OCI-LY1 (cell line): ENCODE measurements around the gene DNAJB1.

Experiments
- H2AFZ ChIP-seq: fragments of 200-600 bp; sonication (generic), shearing (Covaris generic); 2 replicates; pipeline ENCODE4 v1.6.0; 2014; ENCODE audit warnings: antibody characterized with exemption, mild to moderate bottlenecking, low read length
- H3F3A ChIP-seq: fragments of 200-600 bp; sonication (generic), shearing (Covaris generic); 2 replicates; pipeline ENCODE4 v1.6.0; 2014; ENCODE audit warnings: mild to moderate bottlenecking, antibody characterized with exemption, low read length, moderate library complexity; ENCODE audit not compliant: insufficient read depth
- H3K27ac ChIP-seq: fragments of 200-600 bp; sonication (generic); 2 replicates; pipeline ENCODE4 v1.5.1; 2014; ENCODE audit warnings: low read length, mixed run types, mild to moderate bottlenecking, low read depth; ENCODE audit not compliant: poor library complexity, severe bottlenecking
- H3K27me3 ChIP-seq: fragments of 200-600 bp; sonication (generic); 2 replicates; pipeline ENCODE4 v1.6.0; 2014; ENCODE audit warnings: antibody characterized with exemption, mild to moderate bottlenecking, low read length, moderate library complexity; ENCODE audit not compliant: insufficient read depth
- H3K36me3 ChIP-seq: fragments of 200-600 bp; sonication (generic); 2 replicates; pipeline ENCODE4 v1.6.1; 2014; ENCODE audit warnings: mild to moderate bottlenecking, antibody characterized with exemption, low read length, moderate library complexity, mixed read lengths; ENCODE audit not compliant: insufficient read depth
- H3K4me1 ChIP-seq: fragments of 200-600 bp; sonication (generic); 2 replicates; pipeline ENCODE4 v1.5.1; 2014; ENCODE audit warnings: mild to moderate bottlenecking, low read length, moderate library complexity; ENCODE audit not compliant: insufficient read depth, severe bottlenecking
- H3K4me2 ChIP-seq: fragments of 200-600 bp; sonication (generic), shearing (Covaris generic); 2 replicates; pipeline ENCODE4 v1.6.1; 2014; ENCODE audit warnings: low read length
- H3K4me3 ChIP-seq: fragments of 200-600 bp; sonication (generic); 2 replicates; pipeline ENCODE4 v1.5.1; 2014; ENCODE audit warnings: low read length, low read depth, mild to moderate bottlenecking, mixed read lengths; ENCODE audit not compliant: poor library complexity, severe bottlenecking
- H3K79me2 ChIP-seq: fragments of 200-600 bp; shearing (Covaris generic); 2 replicates; pipeline ENCODE4 v1.6.1; 2016; ENCODE audit warnings: mixed run types, low read length, mixed read lengths; ENCODE audit not compliant: insufficient read depth
- H3K9ac ChIP-seq: fragments of 200-600 bp; sonication (generic), shearing (Covaris generic); 2 replicates; pipeline ENCODE4 v1.6.1; 2014; ENCODE audit warnings: mild to moderate bottlenecking, low read length, mixed read lengths
- H3K9me2 ChIP-seq: fragments of 200-600 bp; sonication (generic), shearing (Covaris generic); 2 replicates; pipeline ENCODE4 v1.6.1; 2014; ENCODE audit warnings: low read depth, mild to moderate bottlenecking, low read length, mixed read lengths
- H3K9me3 ChIP-seq: fragments of 200-600 bp; shearing (Covaris generic); 2 replicates; pipeline ENCODE4 v1.6.1; 2014; ENCODE audit warnings: low read length, mixed read lengths
- H4K20me1 ChIP-seq: fragments of 200-600 bp; sonication (generic), shearing (Covaris generic); 2 replicates; pipeline ENCODE4 v1.6.0; 2016; ENCODE audit warnings: mild to moderate bottlenecking, low read length; ENCODE audit not compliant: insufficient read depth
- EZH2 ChIP-seq: fragments of 200-600 bp; sonication (generic), shearing (Covaris generic); IDR thresholded peaks from 2 replicates; pipeline ENCODE4 v1.8.0; 2017; ENCODE audit warnings: borderline replicate concordance, mixed run types, mild to moderate bottlenecking, antibody characterized with exemption, low read length, moderate library complexity, mixed read lengths
- TF ChIP-seq, protein P1 (sequence below): fragments of 200-600 bp; sonication (generic), shearing (Covaris generic); IDR thresholded peaks from 2 replicates; pipeline ENCODE4 v1.5.1; 2017; ENCODE audit warnings: mild to moderate bottlenecking, antibody characterized with exemption, low read length, moderate library complexity, mixed read lengths

DNAJB1 gene

DNA sequence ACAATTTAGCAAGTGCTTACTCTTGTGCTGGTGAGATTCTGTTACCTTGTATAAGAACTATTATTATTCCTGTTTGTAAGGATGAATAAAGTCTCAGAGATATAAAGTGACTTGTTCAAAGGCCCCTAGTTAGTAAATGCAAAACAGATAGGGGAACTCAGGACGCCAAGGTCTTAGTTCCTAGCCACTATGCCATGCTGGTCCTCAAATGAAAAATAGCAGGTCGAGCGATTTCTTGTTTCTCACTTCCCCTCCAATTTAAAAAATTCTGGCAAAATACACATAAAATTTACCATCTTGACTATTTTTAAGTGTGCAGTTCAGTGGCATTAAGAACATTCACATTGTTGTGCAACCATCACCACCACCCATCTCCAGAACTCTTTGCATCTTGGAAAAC lies 12.3 kb upstream of the DNAJB1 start:
- Histone ChIP-seq H4K20me1 (no peaks in the 10 kb centered on the region), H3K36me3 (peaks cover 7% of the 10 kb centered on the region; the same call in 1 of the 2 replicates), H3K27ac (peak overlapping the region; percentile 5), H3K79me2 (peaks cover 34% of the 10 kb centered on the region), H2AFZ (no peak overlapping the region), H3K9me2 (no peaks in the 10 kb centered on the region), H3F3A (0 out of 2 replicates have a peak, but pooled peaks cover 5% of the 10 kb centered on the region), H3K27me3 (no peaks in the 10 kb centered on the region), H3K4me1 (peaks cover 40% of the 10 kb centered on the region), H3K4me2 (peak overlapping the region; percentile 73), H3K4me3 (peak overlapping the region; percentile 84), H3K9me3 (no peaks in the 10 kb centered on the region), H3K9ac (peak overlapping the region; percentile 79)
- TF ChIP-seq EZH2: no peak
- TF ChIP-seq, protein P1, sequence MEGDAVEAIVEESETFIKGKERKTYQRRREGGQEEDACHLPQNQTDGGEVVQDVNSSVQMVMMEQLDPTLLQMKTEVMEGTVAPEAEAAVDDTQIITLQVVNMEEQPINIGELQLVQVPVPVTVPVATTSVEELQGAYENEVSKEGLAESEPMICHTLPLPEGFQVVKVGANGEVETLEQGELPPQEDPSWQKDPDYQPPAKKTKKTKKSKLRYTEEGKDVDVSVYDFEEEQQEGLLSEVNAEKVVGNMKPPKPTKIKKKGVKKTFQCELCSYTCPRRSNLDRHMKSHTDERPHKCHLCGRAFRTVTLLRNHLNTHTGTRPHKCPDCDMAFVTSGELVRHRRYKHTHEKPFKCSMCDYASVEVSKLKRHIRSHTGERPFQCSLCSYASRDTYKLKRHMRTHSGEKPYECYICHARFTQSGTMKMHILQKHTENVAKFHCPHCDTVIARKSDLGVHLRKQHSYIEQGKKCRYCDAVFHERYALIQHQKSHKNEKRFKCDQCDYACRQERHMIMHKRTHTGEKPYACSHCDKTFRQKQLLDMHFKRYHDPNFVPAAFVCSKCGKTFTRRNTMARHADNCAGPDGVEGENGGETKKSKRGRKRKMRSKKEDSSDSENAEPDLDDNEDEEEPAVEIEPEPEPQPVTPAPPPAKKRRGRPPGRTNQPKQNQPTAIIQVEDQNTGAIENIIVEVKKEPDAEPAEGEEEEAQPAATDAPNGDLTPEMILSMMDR: no peak

DNA sequence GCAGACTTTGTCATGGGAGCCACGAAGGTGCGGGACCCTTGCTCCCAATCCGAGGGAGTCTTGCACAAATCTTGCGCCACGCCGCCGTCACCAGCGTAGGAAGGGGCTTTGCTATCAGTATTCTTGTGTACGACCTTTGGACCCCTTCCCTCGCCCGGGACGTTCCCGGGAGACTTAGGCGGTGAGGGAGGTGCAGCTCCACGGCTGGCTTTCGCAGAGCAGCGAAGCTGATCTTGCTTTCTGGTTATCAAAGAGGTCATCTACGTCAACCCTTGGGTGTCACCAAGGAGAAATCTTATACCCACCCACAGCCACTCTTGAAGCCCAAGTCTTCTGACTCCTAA lies 11.8 kb upstream of the DNAJB1 start:
- H3K27me3 ChIP-seq: no peaks in the 10 kb centered on the region
- H3K4me2 ChIP-seq: peak overlapping the region; percentile 73
- no peaks in the 10 kb centered on the region for H3K9me3 ChIP-seq
- peak overlapping the region; percentile 84 for H3K4me3 ChIP-seq
- TF ChIP-seq, protein P1: no peak
- TF ChIP-seq EZH2: no peak
- H3K4me1 ChIP-seq: peaks cover 41% of the 10 kb centered on the region
- no peaks in the 10 kb centered on the region for H4K20me1 ChIP-seq
- 0 out of 2 replicates have a peak, but pooled peaks cover 5% of the 10 kb centered on the region for H3F3A ChIP-seq
- peaks cover 6% of the 10 kb centered on the region; the same call in 1 of the 2 replicates for H3K36me3 ChIP-seq
- H3K9ac ChIP-seq: peak overlapping the region; percentile 79
- peaks cover 34% of the 10 kb centered on the region for H3K79me2 ChIP-seq
- peak overlapping the region; percentile 47 for H3K27ac ChIP-seq
- no peak overlapping the region for H2AFZ ChIP-seq
- no peaks in the 10 kb centered on the region for H3K9me2 ChIP-seq

DNA sequence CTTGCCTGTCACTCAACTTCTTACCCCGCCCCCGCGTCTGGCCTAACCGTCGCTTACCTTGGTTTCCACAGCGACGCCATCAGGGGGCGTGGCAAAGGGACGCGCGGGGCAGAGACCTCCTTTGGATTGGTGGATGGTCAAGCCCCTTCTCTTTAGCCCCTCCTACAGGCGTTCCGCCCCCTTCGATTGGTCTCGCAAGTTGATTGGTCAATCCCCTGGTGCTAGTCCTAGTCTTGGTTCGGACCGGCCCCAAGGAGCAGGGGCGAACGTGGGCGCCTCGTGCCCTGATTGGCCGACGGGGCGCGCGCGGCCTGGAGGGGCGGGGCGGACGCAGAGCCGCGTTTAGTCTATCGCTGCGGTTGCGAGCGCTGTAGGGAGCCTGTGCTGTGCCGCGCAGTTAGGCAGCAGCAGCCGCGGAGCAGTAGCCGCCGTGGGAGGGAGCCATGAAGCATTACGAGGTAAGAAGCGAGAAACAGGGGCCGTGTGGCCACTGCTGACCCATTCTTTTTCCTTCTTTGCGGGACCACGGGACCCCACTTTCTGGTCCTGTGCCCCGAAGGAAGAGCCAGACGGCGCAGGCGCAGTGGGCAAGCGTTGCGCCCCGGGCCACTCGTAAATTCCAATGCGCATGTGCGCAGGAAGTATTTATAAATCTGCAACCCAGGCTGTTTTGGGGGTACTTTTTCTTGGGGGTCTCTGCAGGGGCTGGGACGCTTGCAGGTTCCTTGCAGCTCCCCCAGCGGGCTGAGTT lies 11.2 kb upstream of the DNAJB1 start, which contains the start of gene TECR:
Gene TECR, plus strand, starts transcription at position 341 of the 751 bp plus-strand sequence. Its CDS starts 103 bp downstream, at position 444.
- H3K9ac ChIP-seq: peak within 1 kb of the TSS; percentile 79

More for the DNA sequence above, 11.2 kb upstream of the DNAJB1 start, which contains the start of gene TECR:
- Histone ChIP-seq H4K20me1 (no peaks in the 10 kb centered on the region), H3K4me2 (peak within 1 kb of the TSS; percentile 73), H2AFZ (no peak within 1 kb of the TSS; the same call in 1 of the 2 replicates), H3K27me3 (no peaks in the 10 kb centered on the region), H3K27ac (peak within 1 kb of the TSS; percentile 56), H3F3A (0 out of 2 replicates have a peak, but pooled peaks cover 5% of the 10 kb centered on the region), H3K4me3 (peak within 1 kb of the TSS; percentile 84), H3K9me3 (no peaks in the 10 kb centered on the region), H3K79me2 (peaks cover 34% of the 10 kb centered on the region), H3K36me3 (peaks cover under 1% of the 10 kb centered on the region; the same call in 1 of the 2 replicates), H3K4me1 (peaks cover 41% of the 10 kb centered on the region), H3K9me2 (no peaks in the 10 kb centered on the region)
- TF ChIP-seq, protein P1: no peak
- no peak for TF ChIP-seq EZH2
